Measurements from ENCODE around the gene FAM136A. TPM values are rescaled to one million over a fixed set of nuclear protein-coding genes. Genes with fewer than 3 reads are reported as not detected.

FAM136A gene
- total and polyA plus RNA-seq, 2 donors (not counting 1 experiment from before 2014, with no cell fraction given), result 31.1 to 41.6 TPM

GRCh38 chr2:70258532-70258875, 43.4 kb downstream of the FAM136A start:
- H4K20me1 ChIP-seq (ENCODE audit: control insufficient read depth, insufficient read depth, low read length, poor library complexity, severe bottlenecking), result no peaks in the 10 kb centered on the region
- intact Hi-C loops (cut with micrococcal nuclease), result loop anchor here (1.0 to 2.0 kb wide), 2 partner anchors 10 to 68 kb away; partner anchors contain the start of genes C2orf42 and TIA1
- H3K4me2 ChIP-seq (replicated peaks; ENCODE audit: low read depth, low read length, poor library complexity, severe bottlenecking), result peak overlapping the region; percentile 86
- peaks cover 0 to 3% (median 0%) of the 10 kb centered on the region in 3 donors for H3K9me3 ChIP-seq (ENCODE audit: control extremely low read depth in 1 of 3, control insufficient read depth in 2 of 3, insufficient read depth in 1 of 3, low read length in 2 of 3)
- peak overlapping the region in 1 of 2 donors; percentile 14 for H3K27ac ChIP-seq (ENCODE audit: low read length in 2 of 2)
- Mint-ChIP-seq H3K4me1 (peaks cover 18% of the 10 kb centered on the region), H3K27ac (peak overlapping the region; percentile 90), H3K9me3 (ENCODE audit: insufficient read depth) (no peaks in the 10 kb centered on the region), H3K4me3 (peak overlapping the region; percentile 97), H3K27me3 (no peaks in the 10 kb centered on the region)
- CTCF ChIA-PET, result interaction anchor here (1.0 to 3.4 kb wide), 6 partner anchors 9 to 365 kb away, joined by 3 to 22 read pairs (median 11); partner anchors contain the start of genes FAM136A, SNRNP27, SNRPG and TIA1
- H3K9ac ChIP-seq (ENCODE audit: low read length), result peak overlapping the region; percentile 72
- peaks cover 6 to 12% of the 10 kb centered on the region in 2 donors for H3K4me1 ChIP-seq (ENCODE audit: control insufficient read depth in 2 of 2, insufficient read depth in 2 of 2, low read length in 2 of 2)
- no peak for ATAC-seq (ENCODE audit: low read depth)
- peak overlapping the region in 4 of 5 experiments; percentile 54 to 81 (median 70) for H3K4me3 ChIP-seq (ENCODE audit: control extremely low read depth in 1 of 5, extremely low read depth in 1 of 5, insufficient read depth in 1 of 5, low read depth in 2 of 5, low read length in 4 of 5)
- H3K36me3 ChIP-seq (replicated peaks in 1 of 2; ENCODE audit: control extremely low read depth in 1 of 2, control insufficient read depth in 1 of 2, extremely low read depth in 1 of 2, insufficient read depth in 2 of 2, low read length in 1 of 2), result no peaks in the 10 kb centered on the region
- POLR2A ChIA-PET, result interaction anchor here (0.8 to 2.8 kb wide), 6 partner anchors 10 to 365 kb away, joined by 4 to 20 read pairs (median 10); partner anchors contain the start of genes C2orf42, SNRNP27, SNRPG and TIA1
- no peaks in the 10 kb centered on the region for H3K27me3 ChIP-seq (replicated peaks in 1 of 4; ENCODE audit: control extremely low read depth in 1 of 4, control insufficient read depth in 3 of 4, insufficient read depth in 4 of 4, low read length in 3 of 4)
- DNase-seq, result no peak
- 14% methylated on average over 12 of the region's 12 CpGs for WGBS (ENCODE audit: insufficient coverage)
- TF ChIP-seq EZH2 (IDR thresholded peaks at IDR 0.05; ENCODE audit: borderline replicate concordance, insufficient read depth, low read depth, low read length, poor library complexity, severe bottlenecking) (no peak), CTCF (IDR thresholded peaks at IDR 0.05) (no peak)
- no peaks in the 10 kb centered on the region for H3K79me2 ChIP-seq (ENCODE audit: control insufficient read depth, insufficient read depth, low read length)
- peak overlapping the region; percentile 93 for H2AFZ ChIP-seq (ENCODE audit: insufficient read depth, low read depth, low read length, poor library complexity, severe bottlenecking)

GRCh38 chr2:70255637-70256314, 46.1 kb downstream of the FAM136A start:
- Mint-ChIP-seq H3K9me3 (ENCODE audit: insufficient read depth) (no peaks in the 10 kb centered on the region), H3K4me3 (no peak overlapping the region), H3K4me1 (peaks cover 15% of the 10 kb centered on the region), H3K27ac (no peak overlapping the region), H3K27me3 (no peaks in the 10 kb centered on the region)
- Histone ChIP-seq H3K9ac (ENCODE audit: low read length) (no peak overlapping the region), H2AFZ (ENCODE audit: insufficient read depth, low read depth, low read length, poor library complexity, severe bottlenecking) (no peak overlapping the region), H3K27me3 (replicated peaks in 1 of 4; ENCODE audit: control extremely low read depth in 1 of 4, control insufficient read depth in 3 of 4, insufficient read depth in 4 of 4, low read length in 3 of 4) (no peaks in the 10 kb centered on the region), H3K36me3 (replicated peaks in 1 of 2; ENCODE audit: control extremely low read depth in 1 of 2, control insufficient read depth in 1 of 2, extremely low read depth in 1 of 2, insufficient read depth in 2 of 2, low read length in 1 of 2) (no peaks in the 10 kb centered on the region), H3K27ac (ENCODE audit: low read length in 2 of 2) (no peak overlapping the region), H3K4me2 (replicated peaks; ENCODE audit: low read depth, low read length, poor library complexity, severe bottlenecking) (no peak overlapping the region), H3K9me3 (ENCODE audit: control extremely low read depth in 1 of 3, control insufficient read depth in 2 of 3, insufficient read depth in 1 of 3, low read length in 2 of 3) (peaks cover 0 to 3% (median 0%) of the 10 kb centered on the region in 3 donors), H3K4me1 (ENCODE audit: control insufficient read depth in 2 of 2, insufficient read depth in 2 of 2, low read length in 2 of 2) (peaks cover 6 to 12% of the 10 kb centered on the region in 2 donors), H3K4me3 (ENCODE audit: control extremely low read depth in 1 of 5, extremely low read depth in 1 of 5, insufficient read depth in 1 of 5, low read depth in 2 of 5, low read length in 4 of 5) (no peak overlapping the region), H3K79me2 (ENCODE audit: control insufficient read depth, insufficient read depth, low read length) (no peaks in the 10 kb centered on the region), H4K20me1 (ENCODE audit: control insufficient read depth, insufficient read depth, low read length, poor library complexity, severe bottlenecking) (no peaks in the 10 kb centered on the region)
- 97% methylated on average over 5 of the region's 8 CpGs for WGBS (ENCODE audit: insufficient coverage)
- no peak for ATAC-seq (ENCODE audit: low read depth)
- TF ChIP-seq CTCF (IDR thresholded peaks at IDR 0.05), result no peak
- no peak for TF ChIP-seq EZH2 (IDR thresholded peaks at IDR 0.05; ENCODE audit: borderline replicate concordance, insufficient read depth, low read depth, low read length, poor library complexity, severe bottlenecking)
- intact Hi-C loops (cut with micrococcal nuclease), result no loop called here
- POLR2A ChIA-PET, result no interaction called here
- no peak for DNase-seq
- CTCF ChIA-PET, result no interaction called here

All from B cell (primary cell).